K562 (cell line): ENCODE results near the gene RNF151. TPM values are rescaled to one million over a fixed set of nuclear protein-coding genes. Genes with fewer than 3 reads are reported as not detected.

Source experiments
- CUX1 ChIP-seq: fragments of 200-800 bp; sonication (Bioruptor generic); IDR thresholded peaks from 2 replicates; pipeline ENCODE4 v1.6.1; 2016; ENCODE audit warnings: missing genetic modification characterization, missing compliant biosample characterization
- MBD2 ChIP-seq: sonication (generic); IDR thresholded peaks from 2 replicates; pipeline ENCODE4 v1.6.1; 2016; ENCODE audit warnings: low read depth, borderline replicate concordance
- MTA2 ChIP-seq: fragments of 450-650 bp; IDR thresholded peaks from 2 replicates; pipeline ENCODE4 v1.6.1; 2016; ENCODE audit warnings: low read depth
- ZNF407 ChIP-seq: fragments of 450-650 bp; IDR thresholded peaks from 2 replicates; pipeline ENCODE4 v1.6.1; 2016; ENCODE audit warnings: low read depth
- polyA plus RNA-seq, 8 experiments: library from polyadenylated mRNA; depleted of rRNA in 4 of 8; stranded (reverse) in 5 of 8; unstranded in 3 of 8; fragments of >200 nt; fragmentation: Nextera tagmentation in 2 of 8; fragmentation: Illumina TruSeq in 1 of 8; extraction: Ambion mirVana in 2 of 8; extraction: Trizol in 1 of 8; gene quantifications; 2 replicates each; pipeline versions ENCODE4 v1.2.1 to v1.2.3, GENCODE V29; 2011 to 2014; ENCODE audit warnings: inconsistent platforms in 1 of 8, missing spikeins in 1 of 8
- total RNA-seq, 7 experiments: library from RNA; depleted of rRNA in 6 of 7; stranded (reverse); fragments of >200 nt in 6 of 7; fragmentation: Illumina TruSeq in 2 of 7; extraction: Trizol in 2 of 7; gene quantifications; 2 replicates each; pipeline versions ENCODE4 v1.2.1 to v1.2.3, GENCODE V29; 2011 to 2021; ENCODE audit warnings: low replicate concordance in 1 of 7

Gene RNF151
- total and polyA plus RNA-seq, 9 of the 15 experiments (the other 6 are each of a cell fraction or from before 2014, with no cell fraction given) = not detected

- no peak for TF ChIP-seq ZNF407
- TF ChIP-seq CUX1 = no peak
- TF ChIP-seq MBD2 = no peak
- TF ChIP-seq MTA2 = no peak
Measured at GRCh38 chr16:1932050-1933028, 34.3 kb upstream of the RNF151 start (continued).
